ENCODE measurements around the gene INTS11. TPM values are rescaled to one million over a fixed set of nuclear protein-coding genes. Genes with fewer than 3 reads are reported as not detected.

The INTS11 gene
- total and polyA plus RNA-seq, 2 of the 8 experiments (the other 6 are each of a cell fraction or from before 2014, with no cell fraction given) = 113 to 243 TPM

- Histone ChIP-seq H3K4me1 (replicated peaks in 1 of 4; ENCODE audit: control insufficient read depth in 3 of 4, insufficient read depth in 4 of 4, low read length in 3 of 4) (peaks cover 0 to 40% (median 31%) of the 10 kb centered on the region in 4 experiments; a peak in 6 of 7 replicates), H4K8ac (ENCODE audit: extremely low read depth, insufficient read depth, low read length) (no peak overlapping the region; the same call in 1 of the 2 replicates), H2BK120ac (replicated peaks; ENCODE audit: low read depth, low read length) (no peak overlapping the region), H4K5ac (ENCODE audit: insufficient read length, low read depth, low read length) (peak overlapping the region; percentile 83), H3K79me2 (ENCODE audit: control insufficient read depth in 1 of 2, insufficient read depth in 2 of 2, low read length in 2 of 2) (peaks cover 0 to 6% of the 10 kb centered on the region in 2 experiments; a peak in 1 of 4 replicates), H3K27ac (ENCODE audit: low read depth, low read length) (no peak overlapping the region; the same call in 1 of the 2 replicates), H3K23ac (ENCODE audit: insufficient read length) (no peak overlapping the region), H4K91ac (replicated peaks; ENCODE audit: insufficient read length, low read length) (no peak overlapping the region), H2BK5ac (ENCODE audit: low read depth, low read length) (no peak overlapping the region; the same call in 1 of the 2 replicates), H3K27me3 (replicated peaks in 1 of 4; ENCODE audit: control insufficient read depth in 3 of 4, extremely low read depth in 1 of 4, insufficient read depth in 3 of 4, low read length in 3 of 4) (peaks cover 0 to 4% (median 1%) of the 10 kb centered on the region in 4 experiments; a peak in 1 of 7 replicates), H3K36me3 (ENCODE audit: control insufficient read depth in 2 of 4, insufficient read depth in 4 of 4, low read length in 3 of 4) (peaks cover 12 to 32% (median 25%) of the 10 kb centered on the region in 4 experiments), H3K79me1 (ENCODE audit: low read depth, low read length) (peaks cover 4% of the 10 kb centered on the region), H3K4ac (replicated peaks; ENCODE audit: insufficient read length, low read depth, low read length) (no peak overlapping the region), H3K18ac (ENCODE audit: extremely low read depth, low read length) (no peak overlapping the region; the same call in 1 of the 2 replicates), H2BK12ac (ENCODE audit: low read depth, low read length) (no peak overlapping the region), H3K14ac (ENCODE audit: insufficient read length) (no peak overlapping the region), H3K9me3 (ENCODE audit: insufficient read depth in 2 of 2, low read depth in 1 of 2, low read length in 1 of 2) (no peaks in the 10 kb centered on the region), H3K9ac (replicated peaks in 1 of 4; ENCODE audit: extremely low read depth in 1 of 4, low read depth in 3 of 4, low read length in 3 of 4) (peak overlapping the region; percentile 45 to 71 (median 60); a peak in 6 of 7 replicates), H2AFZ (ENCODE audit: low read length) (no peak overlapping the region), H3K56ac (replicated peaks; ENCODE audit: insufficient read length, low read depth, low read length) (peak overlapping the region; percentile 16), H3K4me2 (ENCODE audit: insufficient read depth in 1 of 2, low read depth in 2 of 2, low read length in 2 of 2) (peak overlapping the region; percentile 66 to 78), H3K23me2 (ENCODE audit: low read depth, low read length) (peaks cover 21% of the 10 kb centered on the region; the same call in 1 of the 2 replicates), H2BK20ac (ENCODE audit: low read length) (no peak overlapping the region), H2AK5ac (ENCODE audit: low read depth, low read length) (no peak overlapping the region), H2BK15ac (ENCODE audit: low read length) (no peak overlapping the region), H3K4me3 (ENCODE audit: extremely low read depth in 1 of 4, insufficient read depth in 2 of 4, low read depth in 3 of 4, low read length in 4 of 4) (peak overlapping the region; percentile 77 to 98 (median 87)), H4K20me1 (replicated peaks in 1 of 2; ENCODE audit: control insufficient read depth in 1 of 2, insufficient read depth in 2 of 2, low read length in 2 of 2) (peaks cover 5 to 26% of the 10 kb centered on the region in 2 experiments)
- FAIRE-seq (no peak), DNase-seq (ENCODE audit: low read depth in 1 of 2, low spot score in 2 of 2) (peak in 1 of 2 experiments; percentile 78)
- ChIA-PET POLR2A (ENCODE audit: partially characterized antibody) (interaction anchor here (0.9 to 10.1 kb wide), 12 partner anchors 12 to 94 kb away, joined by 3 to 134 read pairs (median 4); partner anchors contain the start of genes CCNL2 and TAS1R3), CTCF (ENCODE audit: partially characterized antibody) (interaction anchor here (1.1 to 1.5 kb wide), 4 partner anchors 8 to 97 kb away, joined by 3 to 8 read pairs (median 3); no protein-coding TSS in a partner anchor)
- WGBS, 2 experiments (ENCODE audit: extremely low coverage in 1 of 2, insufficient coverage in 1 of 2, insufficient read length in 1 of 2, insufficient replicate concordance in 2 of 2, low coverage in 1 of 2, low lambda C conversion rate in 2 of 2, missing lambda C conversion rate in 1 of 2) = 1% methylated on average over 26 of the region's 66 CpGs; no CpG with 5 or more reads in 1 of the 2 experiments
- TF ChIP-seq SP1 (IDR thresholded peaks at IDR 0.05; ENCODE audit: low read depth, low read length) = no peak
- peak in 1 of 2 experiments; percentile 45; a peak in 1 of 4 replicates for TF ChIP-seq HDAC2 (IDR thresholded peaks at IDR 0.05; ENCODE audit: borderline replicate concordance in 1 of 2, low read depth in 2 of 2, low read length in 2 of 2)
- TF ChIP-seq POU5F1 (IDR thresholded peaks at IDR 0.05; ENCODE audit: low read depth, low read length) = no peak
- no peak for TF ChIP-seq SIRT6 (IDR thresholded peaks at IDR 0.05; ENCODE audit: low read length)
- no peak for TF ChIP-seq CBX5 (IDR thresholded peaks at IDR 0.05; ENCODE audit: low read depth, low read length)
- no peak for TF ChIP-seq SUZ12 (IDR thresholded peaks at IDR 0.05; ENCODE audit: low read length)
- no peak for TF ChIP-seq CREB1 (IDR thresholded peaks at IDR 0.05)
- no peak; the same call in 1 of the 2 replicates for TF ChIP-seq MAX (IDR thresholded peaks at IDR 0.05)
- TF ChIP-seq RNF2 (IDR thresholded peaks at IDR 0.05; ENCODE audit: borderline replicate concordance, low read depth, low read length, missing control alignments, poor library complexity, severe bottlenecking) = no peak
- TF ChIP-seq E2F6 (IDR thresholded peaks at IDR 0.05) = peak; percentile 84
- TF ChIP-seq CEBPB (IDR thresholded peaks at IDR 0.05; ENCODE audit: low read depth, low read length) = no peak
- no peak for TF ChIP-seq SIX5 (IDR thresholded peaks at IDR 0.05; ENCODE audit: low read depth, low read length)
These were observed 15.7 kb downstream of the INTS11 start for GRCh38 chr1:1308756-1309250.

Data from H1 (cell line).